ENCODE data around the gene UGCG.
A peak's percentile ranks its signal among the peaks of the same experiment; 100 is the strongest.

The UGCG gene

DNA sequence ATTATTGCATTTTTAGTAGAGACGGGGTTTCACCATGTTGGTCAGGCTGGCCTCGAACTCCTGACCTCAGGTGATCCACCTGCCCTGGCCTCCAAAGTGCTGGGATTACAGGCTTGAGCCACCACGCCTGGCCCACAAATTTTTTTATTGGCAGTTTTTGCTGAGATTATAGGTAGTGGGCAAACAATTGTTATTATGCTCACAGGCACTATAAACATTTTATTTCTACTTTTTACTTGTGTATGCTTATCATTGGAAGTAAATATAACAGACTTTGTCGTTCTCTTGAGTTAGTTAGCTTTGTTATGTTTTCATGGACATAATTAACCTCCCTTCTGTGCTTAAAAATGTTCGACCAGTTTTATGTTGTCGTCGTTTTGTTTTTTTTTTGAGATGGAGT, 23.9 kb downstream of the UGCG start:
- TF ChIP-seq CEBPB (IDR thresholded peaks at IDR 0.05) = no peak
- no peak for TF ChIP-seq EGR1 (IDR thresholded peaks at IDR 0.05)
- TF ChIP-seq FOXM1 (IDR thresholded peaks at IDR 0.05; ENCODE audit: borderline replicate concordance, low read depth) = no peak
- TF ChIP-seq NFIC (IDR thresholded peaks at IDR 0.05) = no peak
- TF ChIP-seq TCF12 (IDR thresholded peaks at IDR 0.05; ENCODE audit: low read depth) = no peak
- no peak for TF ChIP-seq YY1 (IDR thresholded peaks at IDR 0.05; ENCODE audit: low read depth)
- TF ChIP-seq REST (IDR thresholded peaks at IDR 0.05; ENCODE audit: low read depth) = no peak
- no peak for TF ChIP-seq ZBTB7A (IDR thresholded peaks at IDR 0.05; ENCODE audit: low read depth)
- TF ChIP-seq TEAD4 (IDR thresholded peaks at IDR 0.05) = no peak
- TF ChIP-seq CREB1 (IDR thresholded peaks at IDR 0.05; ENCODE audit: low read depth) = no peak
- TF ChIP-seq EP300 (IDR thresholded peaks at IDR 0.05; ENCODE audit: borderline replicate concordance) = no peak
- TF ChIP-seq MAX (IDR thresholded peaks at IDR 0.05) = no peak
- TF ChIP-seq RAD21 (IDR thresholded peaks at IDR 0.05; ENCODE audit: low read depth) = no peak
- TF ChIP-seq TAF1 (IDR thresholded peaks at IDR 0.05; ENCODE audit: low read depth) = no peak
- no peak for TF ChIP-seq USF1 (IDR thresholded peaks at IDR 0.05)

- no peak for TF ChIP-seq REST (IDR thresholded peaks at IDR 0.05; ENCODE audit: low read depth)
- TF ChIP-seq TEAD4 (IDR thresholded peaks at IDR 0.05) = no peak
- no peak for TF ChIP-seq EP300 (IDR thresholded peaks at IDR 0.05; ENCODE audit: borderline replicate concordance)
- no peak for TF ChIP-seq YY1 (IDR thresholded peaks at IDR 0.05; ENCODE audit: low read depth)
- no peak for TF ChIP-seq TAF1 (IDR thresholded peaks at IDR 0.05; ENCODE audit: low read depth)
Measured at GRCh38 chr9:111922324-111923013, 25.9 kb downstream of the UGCG start.

DNA sequence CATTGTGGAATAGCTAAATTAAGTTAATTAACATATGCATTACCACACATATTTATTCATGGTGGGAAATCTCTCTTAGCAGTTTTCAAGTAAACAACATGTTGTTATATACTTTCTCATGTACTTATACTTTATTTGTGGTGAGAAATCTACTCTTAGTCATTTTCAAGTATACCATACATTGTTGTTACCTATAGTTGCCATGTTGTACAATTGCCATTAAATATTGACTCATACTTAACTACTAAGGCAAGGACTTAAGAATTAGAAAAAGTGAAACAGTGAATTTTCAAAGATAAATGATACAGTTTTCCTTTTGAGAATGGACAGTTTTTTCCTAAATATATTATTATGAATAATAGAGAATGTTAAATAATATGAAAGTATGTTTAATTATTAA, 27.7 kb downstream of the UGCG start:
- no peak for TF ChIP-seq TCF12 (IDR thresholded peaks at IDR 0.05; ENCODE audit: low read depth)
- TF ChIP-seq CEBPB (IDR thresholded peaks at IDR 0.05) = no peak
- TF ChIP-seq MAX (IDR thresholded peaks at IDR 0.05) = no peak
- TF ChIP-seq CREB1 (IDR thresholded peaks at IDR 0.05; ENCODE audit: low read depth) = no peak
- no peak for TF ChIP-seq NFIC (IDR thresholded peaks at IDR 0.05)
- TF ChIP-seq REST (IDR thresholded peaks at IDR 0.05; ENCODE audit: low read depth) = no peak
- no peak for TF ChIP-seq RAD21 (IDR thresholded peaks at IDR 0.05; ENCODE audit: low read depth)
- TF ChIP-seq TAF1 (IDR thresholded peaks at IDR 0.05; ENCODE audit: low read depth) = no peak
- no peak for TF ChIP-seq TEAD4 (IDR thresholded peaks at IDR 0.05)
- no peak for TF ChIP-seq EP300 (IDR thresholded peaks at IDR 0.05; ENCODE audit: borderline replicate concordance)
- no peak for TF ChIP-seq ZBTB7A (IDR thresholded peaks at IDR 0.05; ENCODE audit: low read depth)
- TF ChIP-seq USF1 (IDR thresholded peaks at IDR 0.05) = no peak
- no peak for TF ChIP-seq YY1 (IDR thresholded peaks at IDR 0.05; ENCODE audit: low read depth)
- no peak for TF ChIP-seq FOXM1 (IDR thresholded peaks at IDR 0.05; ENCODE audit: borderline replicate concordance, low read depth)
- no peak for TF ChIP-seq EGR1 (IDR thresholded peaks at IDR 0.05)

DNA sequence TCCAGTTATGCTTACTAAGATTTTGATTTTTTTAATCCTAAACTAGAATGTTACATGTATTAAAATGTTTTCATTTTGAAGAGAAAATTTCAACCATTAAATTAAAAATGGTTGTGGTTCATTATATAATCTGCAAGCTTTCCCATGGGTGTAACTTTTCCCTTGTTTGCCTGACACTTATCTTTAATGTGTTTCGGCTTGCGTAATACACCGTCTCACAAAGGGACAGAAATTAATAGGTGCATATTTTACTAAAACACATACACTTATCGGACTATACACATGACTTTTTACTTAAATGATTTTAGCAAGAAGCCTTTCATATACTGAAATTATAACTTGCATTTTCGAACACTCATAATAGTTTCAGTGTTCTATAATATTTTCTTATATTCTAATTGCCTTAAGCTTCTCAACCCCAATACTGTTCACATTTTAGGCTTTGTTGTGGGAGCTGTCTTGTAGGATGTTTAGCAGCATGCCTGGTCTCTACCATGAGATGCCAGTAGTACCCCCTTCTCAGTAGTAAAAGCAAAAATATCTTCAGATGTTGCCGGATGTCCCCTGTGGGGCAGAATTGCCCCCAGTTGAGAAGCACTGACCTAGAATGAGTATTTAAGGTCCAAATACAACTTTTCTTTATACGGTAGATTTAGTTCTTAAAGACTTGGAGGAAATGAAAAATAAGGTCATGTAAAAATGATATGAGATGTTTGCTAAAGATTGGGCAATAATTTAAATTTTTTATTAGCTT, 28.6 kb downstream of the UGCG start:
- no peak for TF ChIP-seq EP300 (IDR thresholded peaks at IDR 0.05; ENCODE audit: borderline replicate concordance)
- TF ChIP-seq RAD21 (IDR thresholded peaks at IDR 0.05; ENCODE audit: low read depth) = no peak
- peak; percentile 87 for TF ChIP-seq CEBPB (IDR thresholded peaks at IDR 0.05)
- no peak for TF ChIP-seq YY1 (IDR thresholded peaks at IDR 0.05; ENCODE audit: low read depth)
